Neural cell (in vitro differentiated cells): ENCODE measurements around the gene KYAT1.

Source experiments
- CTCF ChIP-seq: fragments of 450-650 bp; IDR thresholded peaks from 2 replicates; pipeline ENCODE4 v1.5.1; 2014; ENCODE audit warnings: antibody characterized with exemption, mild to moderate bottlenecking, moderate library complexity; ENCODE audit not compliant: poor library complexity, severe bottlenecking
- EP300 ChIP-seq: fragments of 450-650 bp; conservative IDR thresholded peaks from 2 replicates; pipeline ENCODE4 v1.6.1; 2014; ENCODE audit warnings: antibody characterized with exemption, mild to moderate bottlenecking, moderate library complexity; ENCODE audit not compliant: poor library complexity, severe bottlenecking
- EZH2 ChIP-seq: fragments of 200-600, 300-800 bp; shearing (Covaris generic), sonication (generic); IDR thresholded peaks from 2 replicates; pipeline ENCODE4 v1.6.1; 2014; ENCODE audit warnings: antibody characterized with exemption, low read length, borderline replicate concordance, mild to moderate bottlenecking; ENCODE audit not compliant: insufficient read depth, poor library complexity, severe bottlenecking
- MXI1 ChIP-seq: fragments of 450-650 bp; conservative IDR thresholded peaks from 2 replicates; pipeline ENCODE4 v1.6.1; 2014; ENCODE audit warnings: antibody characterized with exemption, mild to moderate bottlenecking; ENCODE audit not compliant: poor library complexity, severe bottlenecking
- POLR2AphosphoS5 ChIP-seq: IDR thresholded peaks from 2 replicates; pipeline ENCODE4 v1.6.1; 2012
- RAD21 ChIP-seq: fragments of 450-650 bp; conservative IDR thresholded peaks from 2 replicates; pipeline ENCODE4 v1.6.1; 2014; ENCODE audit warnings: antibody characterized with exemption, mild to moderate bottlenecking, moderate library complexity
- REST ChIP-seq: IDR thresholded peaks from 2 replicates; pipeline ENCODE4 v1.6.1; 2012; ENCODE audit warnings: borderline replicate concordance
- SMC3 ChIP-seq: fragments of 450-650 bp; conservative IDR thresholded peaks from 2 replicates; pipeline ENCODE4 v1.6.1; 2014; ENCODE audit warnings: antibody characterized with exemption, mild to moderate bottlenecking, moderate library complexity; ENCODE audit not compliant: poor library complexity

- TF ChIP-seq CTCF (no peak), REST (no peak), EZH2 (no peak), RAD21 (no peak), POLR2AphosphoS5 (no peak), EP300 (no peak), SMC3 (no peak), MXI1 (no peak)
Measured at GRCh38 chr9:128798896-128799295, 82.9 kb downstream of the KYAT1 start.
